Smooth muscle cell (in vitro differentiated cells): Measurements from ENCODE around the gene ELAPOR1. TPM values are rescaled to one million over a fixed set of nuclear protein-coding genes. Genes with fewer than 3 reads are reported as not detected.

Experiments
- DNase-seq: peaks from one replicate; lab custom pipeline; 2025; ENCODE audit not compliant: unreplicated experiment; lab: John Stamatoyannopoulos, UW
- H2AFZ ChIP-seq: fragments of 200-600 bp; sonication (generic); 2 replicates; pipeline ENCODE4 v1.6.0; 2016; ENCODE audit warnings: antibody characterized with exemption, low read depth, mild to moderate bottlenecking
- H3F3A ChIP-seq: fragments of 200-600 bp; sonication (generic); 2 replicates; pipeline ENCODE4 v1.6.0; 2017; ENCODE audit warnings: antibody characterized with exemption, low read depth
- H3K27ac ChIP-seq: fragments of 200-600 bp; sonication (generic); 2 replicates; pipeline ENCODE4 v1.5.1; 2016; ENCODE audit warnings: low read depth, mild to moderate bottlenecking
- H3K27me3 ChIP-seq: fragments of 200-600 bp; sonication (generic); 2 replicates; pipeline ENCODE4 v1.6.1; 2016; ENCODE audit warnings: low read depth, mild to moderate bottlenecking
- H3K36me3 ChIP-seq: fragments of 200-600 bp; sonication (generic); 2 replicates; pipeline ENCODE4 v1.5.1; 2016; ENCODE audit warnings: low read depth
- H3K4me1 ChIP-seq: fragments of 200-600 bp; sonication (generic); 2 replicates; pipeline ENCODE4 v1.5.1; 2016; ENCODE audit warnings: low read depth
- H3K4me2 ChIP-seq: fragments of 200-600 bp; sonication (generic); 2 replicates; pipeline ENCODE4 v1.6.0; 2016; ENCODE audit warnings: mild to moderate bottlenecking
- H3K4me3 ChIP-seq: fragments of 200-600 bp; sonication (generic); 2 replicates; pipeline ENCODE4 v1.5.1; 2016; ENCODE audit warnings: mild to moderate bottlenecking
- H3K79me2 ChIP-seq: fragments of 200-600 bp; sonication (generic); 2 replicates; pipeline ENCODE4 v1.6.0; 2016; ENCODE audit warnings: low read depth, mild to moderate bottlenecking
- H3K9ac ChIP-seq: fragments of 200-600 bp; sonication (generic); 2 replicates; pipeline ENCODE4 v1.6.0; 2016; ENCODE audit warnings: low read depth
- H3K9me3 ChIP-seq: fragments of 200-600 bp; sonication (generic); replicated peaks from 2 replicates; pipeline ENCODE4 v1.5.1; 2016; ENCODE audit warnings: low read depth
- H4K20me1 ChIP-seq: fragments of 200-600 bp; sonication (generic); 2 replicates; pipeline ENCODE4 v1.6.0; 2016; ENCODE audit warnings: low read depth
- CTCF ChIP-seq: fragments of 200-600 bp; sonication (generic); IDR thresholded peaks from 2 replicates; pipeline ENCODE4 v1.5.1; 2017; ENCODE audit warnings: borderline replicate concordance, mild to moderate bottlenecking, antibody characterized with exemption; ENCODE audit not compliant: insufficient read depth, poor library complexity, severe bottlenecking
- WGBS: methylation state at CpG from one replicate; pipeline ENCODE4 v1.1.7; 2016; ENCODE audit warnings: low lambda C conversion rate; 5-methylcytosine and 5-hydroxymethylcytosine counted together
- polyA plus RNA-seq: library from polyadenylated mRNA; unstranded; fragments of >200 nt; fragmentation: Nextera tagmentation; extraction: Ambion mirVana; gene quantifications from 2 replicates; pipeline ENCODE4 v1.2.1, GENCODE V29; 2016
- total RNA-seq: library from RNA; depleted of rRNA; stranded (reverse); fragments of >200 nt; gene quantifications from 2 replicates; pipeline ENCODE4 v1.2.3, GENCODE V29; 2014

The ELAPOR1 gene
- total and polyA plus RNA-seq, 2 experiments from 2014 or later, result 3.5 TPM

DNA sequence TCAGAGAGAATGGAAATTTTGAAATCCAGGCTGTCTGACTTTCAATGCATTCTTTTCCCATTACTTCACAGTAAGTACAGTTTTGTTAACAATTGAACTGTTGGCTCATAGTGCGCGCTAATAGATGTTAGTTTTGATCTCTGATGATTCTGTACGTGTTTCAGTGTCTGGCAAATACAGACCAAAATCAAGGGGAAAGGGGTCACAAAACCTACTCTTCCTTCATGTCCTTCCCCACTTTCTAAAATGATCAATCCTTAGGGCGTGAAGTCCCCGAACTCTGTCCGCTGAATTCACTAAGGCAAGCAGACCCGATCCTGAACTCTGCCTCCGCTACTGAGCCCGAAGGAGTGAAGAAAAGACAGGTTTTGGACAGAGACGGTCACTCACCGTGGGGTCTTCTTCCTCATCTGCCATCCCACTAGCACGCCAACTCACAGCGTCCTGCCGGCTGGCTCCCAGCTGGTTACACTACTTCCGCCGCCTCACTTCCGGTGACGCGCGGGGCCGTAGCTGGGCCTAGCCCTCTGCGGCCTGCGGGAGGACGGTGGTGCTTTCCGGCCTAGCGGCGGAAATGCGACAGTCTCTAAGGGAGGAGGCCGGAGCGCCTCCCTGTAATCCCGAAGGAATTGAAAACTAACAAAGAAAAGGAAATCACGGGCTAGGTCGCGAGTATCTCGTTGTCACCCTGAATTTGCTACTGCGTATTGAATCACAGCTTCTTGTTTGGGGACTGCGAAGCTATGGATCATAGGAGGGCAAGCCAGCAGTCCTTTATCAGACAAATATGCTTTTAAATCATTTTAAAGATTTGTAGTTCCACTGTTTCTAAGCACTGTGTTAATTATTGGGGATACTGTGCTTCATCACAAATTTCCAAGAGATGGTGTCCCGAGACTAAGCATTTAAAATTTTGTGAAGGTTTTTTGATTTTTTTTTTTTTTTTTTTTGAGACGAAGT lies 38.1 kb upstream of the ELAPOR1 start, which contains the start of gene TAF13:
TAF13 (minus strand) TSS at position 473 of the 960 bp plus-strand sequence; CDS start at position 417, 56 bp downstream.
- Histone ChIP-seq H3K9ac (peak within 1 kb of the TSS; percentile 100), H4K20me1 (peaks cover 29% of the 10 kb centered on the region), H2AFZ (peak within 1 kb of the TSS; percentile 77), H3K27ac (peak within 1 kb of the TSS; percentile 99), H3K27me3 (no peaks in the 10 kb centered on the region), H3K9me3 (no peaks in the 10 kb centered on the region), H3K4me2 (peak within 1 kb of the TSS; percentile 93), H3F3A (no peaks in the 10 kb centered on the region), H3K4me1 (peaks cover 8% of the 10 kb centered on the region), H3K36me3 (peaks cover 2% of the 10 kb centered on the region), H3K79me2 (peaks cover 45% of the 10 kb centered on the region), H3K4me3 (peak within 1 kb of the TSS; percentile 90)
- peak; percentile 15 for TF ChIP-seq CTCF
- 6% methylated on average over 39 of the region's 39 CpGs for WGBS
- peak; percentile 73 for DNase-seq

DNA sequence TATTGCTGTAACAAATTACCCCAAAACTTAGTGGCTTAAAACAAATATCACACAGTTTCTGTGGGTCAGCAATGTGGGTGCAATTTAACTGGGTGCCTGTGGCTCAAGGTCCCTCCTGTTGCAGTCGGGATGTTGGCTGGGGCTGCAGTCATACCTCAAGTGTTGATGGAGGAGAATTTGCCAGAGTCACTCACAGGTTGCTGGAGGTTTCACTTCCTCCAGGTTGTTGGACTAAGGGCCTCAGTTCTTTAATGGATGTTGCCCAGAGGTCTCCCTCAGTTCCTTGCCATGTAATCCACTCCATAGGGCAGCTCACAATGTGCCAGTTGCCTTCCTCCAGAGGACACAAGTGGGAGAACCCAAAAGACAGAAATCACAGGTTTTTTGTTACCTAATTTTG lies 35.6 kb upstream of the ELAPOR1 start:
- Histone ChIP-seq H3K9ac (no peak overlapping the region), H3K27me3 (no peaks in the 10 kb centered on the region), H2AFZ (no peak overlapping the region), H3K4me3 (no peak overlapping the region), H3K9me3 (no peaks in the 10 kb centered on the region), H4K20me1 (peaks cover 7% of the 10 kb centered on the region), H3K27ac (no peak overlapping the region), H3F3A (no peaks in the 10 kb centered on the region), H3K4me1 (peaks cover 8% of the 10 kb centered on the region), H3K4me2 (no peak overlapping the region), H3K36me3 (no peaks in the 10 kb centered on the region), H3K79me2 (peaks cover 22% of the 10 kb centered on the region)
- no peak for TF ChIP-seq CTCF
- WGBS, result 100% methylated on average over 1 of the region's 1 CpG
- no peak for DNase-seq

DNA sequence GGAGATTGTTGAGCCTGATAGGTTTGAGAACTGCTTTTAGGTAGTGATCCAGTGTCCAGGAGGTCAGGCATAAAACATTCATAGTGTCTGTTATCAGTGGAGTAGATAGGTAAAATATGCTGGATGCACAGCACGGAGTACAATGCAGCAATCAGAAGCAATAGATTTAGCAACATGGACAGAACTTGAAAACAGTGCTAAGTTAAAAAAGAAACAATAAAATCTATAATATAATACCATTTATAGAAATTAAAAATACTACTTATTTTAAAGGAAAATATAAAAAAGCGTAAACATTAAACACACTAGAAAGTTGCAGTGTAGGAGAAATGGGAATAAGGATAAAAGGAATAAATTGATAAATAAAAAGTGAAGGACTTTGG lies 34.7 kb upstream of the ELAPOR1 start:
- H3K9ac ChIP-seq, result no peak overlapping the region
- peak overlapping the region; percentile 67 for H2AFZ ChIP-seq
- H3K36me3 ChIP-seq, result no peaks in the 10 kb centered on the region
- TF ChIP-seq CTCF, result no peak
- H3K9me3 ChIP-seq, result no peaks in the 10 kb centered on the region
- H3K4me1 ChIP-seq, result peaks cover 8% of the 10 kb centered on the region
- H3K27me3 ChIP-seq, result no peaks in the 10 kb centered on the region
- no peak for DNase-seq
- no peaks in the 10 kb centered on the region for H3F3A ChIP-seq
- peaks cover 15% of the 10 kb centered on the region for H3K79me2 ChIP-seq
- 97% methylated on average over 2 of the region's 2 CpGs for WGBS
- peak overlapping the region; percentile 67 for H3K27ac ChIP-seq
- H3K4me2 ChIP-seq, result peak overlapping the region; percentile 75
- H4K20me1 ChIP-seq, result no peaks in the 10 kb centered on the region
- H3K4me3 ChIP-seq, result no peak overlapping the region
